Neural progenitor cell (in vitro differentiated cells): ENCODE results near the gene ABHD16B.

ENCODE experiments used
- CTCF ChIP-seq: fragments of 200-600 bp; sonication (generic); IDR thresholded peaks from 2 replicates; pipeline ENCODE4 v1.5.1; 2017; ENCODE audit warnings: antibody characterized with exemption, mild to moderate bottlenecking
- EZH2 ChIP-seq: fragments of 200-600 bp; sonication (generic); IDR thresholded peaks from 2 replicates; pipeline ENCODE4 v1.6.1; 2017; ENCODE audit warnings: antibody characterized with exemption, mild to moderate bottlenecking, moderate library complexity

GRCh38 chr20:63882257-63883200 lies 21.2 kb downstream of the ABHD16B start:
- TF ChIP-seq CTCF, result no peak
- no peak for TF ChIP-seq EZH2
